NCI-H748 (cell line): ENCODE results near the gene TGM3.

Experiments
- DNase-seq: peaks from one replicate; lab custom pipeline; 2025; ENCODE audit not compliant: unreplicated experiment; lab: John Stamatoyannopoulos, UW

Gene TGM3, protein sequence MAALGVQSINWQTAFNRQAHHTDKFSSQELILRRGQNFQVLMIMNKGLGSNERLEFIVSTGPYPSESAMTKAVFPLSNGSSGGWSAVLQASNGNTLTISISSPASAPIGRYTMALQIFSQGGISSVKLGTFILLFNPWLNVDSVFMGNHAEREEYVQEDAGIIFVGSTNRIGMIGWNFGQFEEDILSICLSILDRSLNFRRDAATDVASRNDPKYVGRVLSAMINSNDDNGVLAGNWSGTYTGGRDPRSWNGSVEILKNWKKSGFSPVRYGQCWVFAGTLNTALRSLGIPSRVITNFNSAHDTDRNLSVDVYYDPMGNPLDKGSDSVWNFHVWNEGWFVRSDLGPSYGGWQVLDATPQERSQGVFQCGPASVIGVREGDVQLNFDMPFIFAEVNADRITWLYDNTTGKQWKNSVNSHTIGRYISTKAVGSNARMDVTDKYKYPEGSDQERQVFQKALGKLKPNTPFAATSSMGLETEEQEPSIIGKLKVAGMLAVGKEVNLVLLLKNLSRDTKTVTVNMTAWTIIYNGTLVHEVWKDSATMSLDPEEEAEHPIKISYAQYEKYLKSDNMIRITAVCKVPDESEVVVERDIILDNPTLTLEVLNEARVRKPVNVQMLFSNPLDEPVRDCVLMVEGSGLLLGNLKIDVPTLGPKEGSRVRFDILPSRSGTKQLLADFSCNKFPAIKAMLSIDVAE

DNA sequence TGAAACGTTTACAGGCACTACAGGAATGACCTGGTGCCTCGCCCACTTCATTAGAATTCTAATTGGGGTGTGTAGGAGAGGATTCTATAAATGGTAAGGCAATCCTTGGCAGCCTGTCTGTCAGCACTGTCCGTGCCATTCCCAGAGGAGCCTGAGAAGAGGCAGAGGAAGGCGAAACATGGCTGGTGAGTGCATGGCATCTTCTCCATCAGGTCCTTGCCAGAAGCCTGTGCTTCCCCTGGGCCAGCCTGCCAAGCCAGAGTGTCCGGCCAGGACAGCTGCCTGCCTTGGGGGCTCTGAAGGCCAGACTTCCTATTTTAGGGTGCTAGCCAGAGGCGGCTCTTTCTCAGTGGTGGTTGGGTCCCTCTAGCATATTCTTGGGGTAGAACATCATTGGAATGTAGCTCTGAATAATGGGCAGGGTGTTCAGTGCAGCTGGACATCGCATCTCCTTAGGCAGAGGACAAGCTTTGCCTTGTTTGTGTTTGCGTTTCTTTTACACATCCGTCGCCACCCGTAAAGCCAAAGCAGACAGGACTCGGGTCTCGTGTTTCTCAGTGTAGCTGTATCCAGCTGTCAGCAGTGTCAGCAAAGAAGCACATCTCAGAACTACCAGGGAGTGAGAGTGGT is at the start of gene TGM3:
Gene TGM3 (plus strand): TSS at position 116 of the 630 bp plus-strand sequence. CDS start 63 bp downstream, at position 179.
- DNase-seq: no peak

DNA sequence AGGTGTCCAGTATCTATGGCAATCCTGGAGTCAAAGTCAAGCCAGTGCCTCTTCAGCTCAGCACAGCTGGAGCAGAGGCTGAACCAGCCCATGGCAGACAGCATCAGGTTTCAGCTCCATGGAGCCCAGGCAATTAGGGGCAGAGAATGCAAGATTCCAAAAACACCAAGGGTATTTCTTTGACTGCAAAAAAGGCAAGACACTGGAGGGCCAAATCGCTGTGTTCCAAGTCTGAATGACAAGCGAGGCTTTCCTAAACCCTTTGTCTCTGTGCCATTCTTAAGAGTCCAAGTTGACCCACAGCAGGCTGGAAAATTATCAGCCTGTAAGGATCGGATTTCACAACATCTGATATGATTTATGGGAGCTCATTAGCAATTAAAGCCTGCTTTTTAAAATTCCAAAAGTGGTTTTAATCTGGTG is 49.7 kb upstream of the TGM3 start:
- DNase-seq: peak; percentile 66

DNA sequence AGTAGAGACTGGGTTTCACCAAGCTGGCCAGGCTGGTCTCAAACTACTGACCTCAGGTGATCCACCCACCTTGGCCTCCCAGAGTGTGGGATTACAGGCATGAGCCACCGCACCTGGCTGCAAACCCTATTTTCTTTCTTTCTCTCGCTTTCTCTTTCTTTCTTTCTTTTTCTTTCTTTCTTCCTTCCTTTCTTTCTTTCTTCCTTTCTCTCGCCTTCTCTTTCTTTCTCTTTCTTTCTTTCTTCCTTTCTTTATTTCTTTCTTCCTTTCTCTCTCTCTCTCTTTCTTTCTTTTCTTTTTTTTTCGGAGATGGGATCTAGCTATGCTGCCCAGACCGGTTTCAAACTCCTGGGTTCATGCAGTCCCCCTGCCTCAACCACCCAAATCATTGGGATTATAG is 47.0 kb upstream of the TGM3 start:
- no peak for DNase-seq

DNA sequence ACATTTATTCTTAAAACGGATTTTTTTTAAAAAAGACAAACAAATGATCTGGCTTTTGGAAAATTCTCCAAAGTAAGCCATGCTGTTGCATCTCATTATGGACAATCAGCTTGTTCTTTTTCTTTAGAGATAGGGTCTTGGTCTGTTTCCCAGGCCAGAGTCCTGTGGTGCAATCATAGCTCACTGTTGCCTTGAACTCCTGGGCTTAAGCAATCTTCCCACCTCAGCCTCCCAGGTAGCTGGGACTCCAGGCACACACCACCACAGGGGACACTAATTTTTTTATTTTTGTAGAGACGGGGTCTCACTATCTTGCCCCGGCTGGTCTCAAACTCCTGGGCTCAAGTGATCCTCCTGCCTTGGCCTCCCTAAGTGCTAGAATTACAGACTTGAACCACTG is 45.9 kb upstream of the TGM3 start:
- no peak for DNase-seq

DNA sequence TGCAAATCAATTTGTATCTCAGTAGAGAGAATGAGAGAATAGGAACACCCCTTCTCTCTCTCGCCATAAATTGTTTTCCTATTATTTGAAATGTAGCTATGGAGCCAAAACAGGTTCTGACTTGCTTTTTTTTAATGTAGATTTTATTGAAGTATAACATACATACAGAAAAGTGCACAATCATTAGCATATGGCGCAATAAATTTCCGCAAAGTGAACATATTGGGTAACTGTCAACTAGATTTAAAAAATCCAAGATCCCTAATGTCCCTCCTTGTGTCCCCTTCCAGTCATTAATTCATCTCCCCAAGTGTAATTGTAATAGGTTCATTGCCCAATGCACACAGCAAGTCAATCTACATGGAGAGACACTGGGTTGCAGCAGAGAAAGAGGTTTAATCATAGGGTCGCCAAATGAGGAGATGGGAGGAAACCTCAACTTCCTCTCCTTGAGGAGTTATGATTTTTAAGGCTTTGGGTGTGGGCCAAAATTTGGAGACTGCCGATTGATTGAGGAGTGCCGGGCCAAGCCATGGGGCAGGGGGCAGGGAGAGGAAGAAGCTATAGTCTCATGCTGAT is 43.3 kb upstream of the TGM3 start:
- DNase-seq: no peak

DNA sequence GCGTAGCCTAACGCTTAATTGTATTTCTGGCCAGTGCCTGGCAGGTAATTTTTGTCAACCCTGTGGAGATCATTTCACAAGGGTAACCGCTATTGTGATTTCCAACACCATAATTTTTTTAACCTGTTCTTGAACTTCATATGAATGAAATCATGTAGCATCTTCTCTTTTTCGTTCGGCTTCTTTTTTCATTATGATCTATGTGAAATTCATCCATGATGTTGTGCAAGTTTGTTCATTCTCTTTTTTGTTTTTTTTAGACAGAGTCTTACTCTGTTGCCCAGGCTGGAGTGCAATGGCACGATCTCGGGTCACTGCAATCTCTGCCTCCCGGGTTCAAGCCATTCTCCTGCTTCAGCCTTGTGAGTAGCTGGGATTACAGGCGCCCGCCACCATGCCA is 42.5 kb upstream of the TGM3 start:
- no peak for DNase-seq

DNA sequence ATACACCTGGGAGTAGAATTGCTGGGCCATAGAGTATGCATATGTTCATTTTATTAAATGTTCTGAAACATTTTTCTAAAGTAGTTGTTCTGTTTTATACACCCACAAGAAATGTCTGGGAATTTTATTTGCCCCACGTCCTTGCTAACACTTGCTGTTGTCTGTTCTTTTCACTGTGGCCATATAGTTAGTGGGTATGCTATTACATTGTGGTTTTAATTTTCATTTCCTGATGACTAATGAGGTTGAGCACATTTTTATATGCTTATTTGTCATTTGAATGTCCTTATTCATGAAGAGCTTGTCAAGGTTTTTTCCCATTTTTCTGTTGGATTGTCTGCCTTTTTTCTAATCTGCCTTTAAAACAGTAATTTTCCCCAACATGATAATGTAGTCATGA is 41.5 kb upstream of the TGM3 start:
- no peak for DNase-seq

DNA sequence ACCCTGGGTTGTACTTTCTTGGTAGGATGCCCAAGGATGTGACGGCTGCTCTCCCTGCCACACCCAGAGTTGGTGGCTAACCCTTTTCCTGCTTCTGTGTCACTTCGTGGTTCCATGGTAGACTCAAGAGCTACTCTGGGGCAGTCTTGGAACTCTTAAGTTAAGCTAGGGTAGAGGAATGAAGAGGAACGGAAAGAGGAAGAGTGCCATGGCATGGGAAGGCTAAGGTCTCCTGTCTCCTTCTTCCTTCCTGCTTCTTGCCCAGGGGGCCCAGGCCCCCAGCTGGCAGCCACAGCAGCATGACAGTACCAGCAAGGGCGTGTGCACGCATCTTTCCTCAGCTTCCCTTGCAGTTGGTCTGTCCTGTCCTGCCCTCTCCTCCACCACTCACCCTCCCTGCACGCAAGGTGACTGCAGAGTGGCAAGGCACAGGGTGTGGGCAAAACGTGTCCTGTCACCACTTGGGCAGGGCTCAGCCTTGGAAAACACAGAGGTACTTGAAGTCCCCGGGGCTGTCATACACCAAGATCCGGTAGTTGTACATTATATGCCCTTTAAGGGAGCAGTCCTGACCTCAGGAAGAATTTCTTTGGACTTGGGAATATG is 39.8 kb upstream of the TGM3 start:
- no peak for DNase-seq

DNA sequence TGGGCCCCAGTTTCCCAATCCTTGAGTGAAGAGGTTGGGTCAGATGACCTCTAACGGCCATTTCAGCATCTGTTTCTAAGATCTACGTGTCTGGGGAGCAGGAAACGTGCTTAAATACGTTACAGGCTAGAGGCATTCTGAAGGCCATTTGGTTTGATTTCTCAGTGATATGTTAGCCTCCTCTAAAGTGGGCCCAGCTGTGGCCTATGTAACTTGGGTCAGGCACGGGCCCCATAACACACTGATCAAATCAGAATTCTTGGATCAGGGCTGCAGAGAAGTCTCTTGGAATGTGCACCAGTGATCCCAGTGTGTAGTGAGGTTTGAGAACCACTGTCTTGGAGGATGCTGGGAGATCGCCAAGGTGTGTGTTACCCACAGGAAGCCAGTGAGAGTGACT is 36.1 kb upstream of the TGM3 start:
- DNase-seq: no peak

DNA sequence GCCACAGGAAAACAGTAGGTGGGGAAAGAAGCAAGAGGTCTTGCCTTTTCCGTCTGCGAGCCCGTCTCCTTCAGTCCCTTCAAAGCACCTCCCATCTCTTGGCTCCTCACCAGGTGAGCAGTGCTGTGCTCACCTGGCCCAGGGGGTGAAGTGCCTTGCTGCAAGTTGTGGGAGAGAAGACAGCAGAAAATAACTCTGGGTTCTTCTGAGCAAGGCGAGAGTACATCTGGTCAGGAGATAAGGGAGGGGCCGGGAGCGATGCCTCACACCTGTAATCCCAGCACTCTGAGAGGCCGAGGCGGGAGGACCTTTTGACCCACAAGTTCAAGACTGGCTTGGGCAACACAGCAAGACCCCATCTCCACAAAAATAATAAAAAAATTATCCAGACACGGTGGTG is 35.6 kb upstream of the TGM3 start:
- DNase-seq: no peak

DNA sequence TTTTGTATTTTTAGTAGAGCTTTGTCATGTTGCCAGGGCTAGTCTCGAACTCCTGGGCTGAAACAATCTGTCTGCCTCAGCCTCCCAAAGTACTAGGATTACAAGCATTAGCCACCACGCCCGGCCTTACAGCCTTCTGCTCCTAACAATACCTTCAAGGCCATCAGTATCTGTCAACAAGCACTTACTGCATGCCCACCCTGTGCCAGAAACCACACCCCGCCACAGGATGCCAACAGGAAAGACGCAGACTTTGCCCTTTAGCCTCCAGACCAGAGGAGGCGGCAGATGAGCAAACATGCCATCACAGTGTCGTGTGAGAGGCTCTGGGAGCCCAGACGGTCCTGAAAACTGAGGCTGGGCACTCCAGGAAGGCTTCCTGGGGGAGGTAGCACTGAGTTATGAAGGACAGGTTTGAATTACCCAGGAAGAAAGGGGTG is 34.7 kb upstream of the TGM3 start:
- DNase-seq: peak; percentile 87

DNA sequence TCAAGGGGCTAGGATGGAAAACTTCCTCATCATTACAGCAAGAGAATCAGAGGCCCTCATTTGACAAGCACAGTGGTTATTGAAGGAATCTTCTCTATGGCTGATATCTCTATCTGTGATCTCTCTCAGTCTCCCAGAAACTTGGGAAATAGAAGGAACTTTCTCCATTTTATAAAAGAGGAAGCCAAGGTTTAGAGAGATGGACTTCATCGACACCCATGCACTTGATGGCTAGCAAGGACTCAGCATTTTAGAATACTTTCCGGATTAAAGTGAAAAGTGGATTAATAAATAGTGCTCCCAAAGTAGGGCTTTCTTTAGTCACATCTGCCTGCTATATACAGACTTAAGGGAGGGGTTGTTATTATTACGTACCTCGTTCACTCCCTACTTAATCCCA is 34.2 kb upstream of the TGM3 start:
- no peak for DNase-seq

DNA sequence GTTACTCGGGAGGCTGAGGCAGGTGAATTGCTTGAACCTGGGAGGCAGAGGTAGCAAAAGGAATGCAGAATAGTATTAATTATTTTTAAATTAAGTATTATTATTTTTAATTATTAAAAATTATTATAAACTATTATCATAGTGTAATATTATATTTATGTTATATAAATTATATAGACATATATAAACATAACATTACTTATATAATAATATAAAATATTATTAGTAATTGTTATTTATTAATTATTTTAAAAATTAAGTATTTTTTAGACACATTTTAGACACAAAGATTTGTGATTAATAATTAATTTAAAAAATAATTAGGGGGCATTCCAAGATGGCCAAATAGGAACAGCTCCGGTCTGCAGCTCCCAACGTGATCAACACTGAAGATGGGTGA is 31.7 kb upstream of the TGM3 start:
- DNase-seq: no peak

DNA sequence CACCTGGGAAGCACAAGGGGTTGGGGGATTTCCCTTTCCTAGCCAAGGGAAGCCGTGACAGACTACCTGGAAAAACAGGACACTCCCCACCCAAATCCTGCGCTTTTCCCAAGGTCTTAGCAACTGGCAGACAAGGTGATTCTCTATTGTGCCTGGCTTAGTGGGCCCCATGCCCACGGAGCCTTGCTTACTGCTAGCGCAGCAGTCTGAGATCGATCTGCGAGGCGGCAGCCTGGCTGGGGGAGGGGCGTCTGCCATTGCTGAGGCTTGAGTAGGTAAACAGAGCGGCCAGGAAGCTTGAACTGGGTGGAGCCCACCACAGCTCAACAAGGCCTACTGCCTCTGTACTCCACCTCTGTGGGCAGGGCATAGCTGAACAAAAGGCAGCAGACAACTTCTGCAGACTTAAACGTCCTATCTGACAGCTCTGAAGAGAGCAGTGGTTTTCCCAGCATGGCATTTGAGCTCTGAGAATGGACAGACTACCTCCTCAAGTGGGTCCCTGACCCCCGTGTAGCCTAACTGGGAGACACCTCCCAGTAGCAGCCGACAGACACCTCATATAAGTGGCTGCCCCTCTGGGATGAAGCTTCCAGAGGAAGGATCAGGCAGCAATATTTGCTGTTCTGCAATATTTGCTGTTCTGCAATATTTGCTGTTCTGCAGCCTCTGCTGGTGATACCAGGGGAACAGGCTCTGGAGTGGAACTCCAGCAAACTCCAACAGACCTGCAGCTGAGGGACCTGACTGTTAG is 31.0 kb upstream of the TGM3 start:
- DNase-seq: peak; percentile 85

DNA sequence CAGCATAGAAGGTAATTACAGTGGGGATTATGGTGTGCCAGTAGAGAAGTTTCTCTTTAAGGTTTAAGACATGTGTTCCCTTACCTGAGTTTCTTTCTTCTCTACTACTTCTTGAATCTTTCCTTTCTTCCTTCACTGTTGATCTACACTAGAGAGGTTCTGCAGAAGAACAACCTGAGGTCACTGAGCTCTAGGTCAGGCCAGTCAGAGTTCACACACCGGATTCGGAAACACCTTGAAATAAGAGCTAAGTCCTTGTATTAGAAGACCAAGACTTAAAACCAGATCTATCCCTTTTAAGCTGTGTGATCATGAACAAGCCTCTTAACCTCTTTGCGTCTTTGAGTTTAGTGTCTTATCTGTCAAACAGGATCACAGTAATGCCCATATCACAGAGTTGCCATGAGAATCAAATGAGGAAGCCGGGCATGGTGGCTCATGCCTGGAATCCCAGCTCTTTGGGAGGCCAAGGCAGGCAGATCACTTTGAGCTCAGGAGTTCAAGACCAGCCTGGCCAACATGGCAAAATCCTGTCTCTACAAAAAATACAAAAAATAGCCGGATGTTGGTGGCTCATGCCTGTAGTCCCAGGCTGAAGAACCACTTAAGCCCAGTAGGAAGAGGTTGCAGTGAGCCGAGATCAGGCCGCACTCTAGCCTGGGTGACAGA is 22.0 kb upstream of the TGM3 start:
- DNase-seq: no peak

DNA sequence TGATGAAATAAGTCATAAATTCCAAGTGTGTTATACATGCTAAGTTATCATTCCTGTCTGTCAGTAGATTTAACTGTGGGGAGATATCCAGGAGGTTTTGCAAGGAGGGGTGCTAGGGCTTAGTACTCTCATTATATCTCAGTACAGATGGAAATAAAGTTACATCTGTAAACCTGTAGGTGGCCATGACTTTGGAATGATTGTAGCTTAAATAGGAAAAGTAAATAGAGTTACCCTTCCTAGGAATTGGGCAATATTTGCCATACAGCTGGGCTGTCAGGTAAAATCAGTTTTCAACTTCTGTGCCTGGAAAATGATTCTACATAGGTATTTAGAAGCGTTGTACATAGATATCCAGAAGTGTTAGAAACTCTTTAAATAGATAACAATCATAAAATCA is 19.8 kb upstream of the TGM3 start:
- no peak for DNase-seq

DNA sequence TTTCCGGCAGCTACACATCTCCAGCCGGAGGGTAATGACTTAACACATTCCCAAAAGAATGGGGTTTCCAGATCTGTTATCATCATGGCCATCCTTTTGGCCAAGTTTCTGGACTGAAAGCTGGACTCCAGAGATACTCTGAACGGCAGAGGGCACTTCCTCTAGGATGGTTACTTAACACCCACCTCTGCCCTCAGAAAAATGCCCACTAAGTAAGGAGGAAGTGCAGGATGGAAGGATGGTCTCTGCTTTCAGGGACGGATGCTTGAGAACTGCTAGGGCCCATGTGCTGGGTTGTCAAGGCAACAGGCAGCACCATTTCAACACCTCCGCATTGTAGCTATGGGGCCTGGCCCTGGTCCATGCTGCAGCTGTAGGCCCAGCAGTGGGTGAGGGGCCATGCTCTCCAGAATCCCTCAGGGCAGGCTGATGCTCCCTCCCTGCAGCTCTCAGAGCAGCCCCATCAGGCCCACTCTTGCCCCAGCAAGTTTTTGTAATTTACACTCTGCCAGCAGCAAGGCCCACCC is 16.5 kb upstream of the TGM3 start:
- peak; percentile 20 for DNase-seq

DNA sequence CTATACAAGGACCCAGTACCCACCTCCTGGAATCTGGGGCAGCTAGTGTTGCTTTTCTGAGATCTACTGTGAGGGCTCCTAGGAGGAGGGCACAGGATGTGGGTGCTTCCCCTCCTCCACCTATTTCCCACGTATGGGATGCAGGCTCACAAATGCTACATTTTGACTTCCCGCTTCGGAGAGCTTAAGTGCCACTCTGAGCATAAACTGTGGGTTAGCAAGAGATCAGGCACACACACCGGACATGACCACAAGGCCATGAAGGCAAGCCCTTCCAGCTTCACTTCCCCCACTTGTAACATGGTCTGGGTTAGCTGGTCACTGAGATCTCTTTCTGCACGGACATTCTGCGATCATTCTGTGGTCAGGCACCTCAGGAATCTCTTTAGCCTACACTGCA is 15.7 kb upstream of the TGM3 start:
- no peak for DNase-seq

DNA sequence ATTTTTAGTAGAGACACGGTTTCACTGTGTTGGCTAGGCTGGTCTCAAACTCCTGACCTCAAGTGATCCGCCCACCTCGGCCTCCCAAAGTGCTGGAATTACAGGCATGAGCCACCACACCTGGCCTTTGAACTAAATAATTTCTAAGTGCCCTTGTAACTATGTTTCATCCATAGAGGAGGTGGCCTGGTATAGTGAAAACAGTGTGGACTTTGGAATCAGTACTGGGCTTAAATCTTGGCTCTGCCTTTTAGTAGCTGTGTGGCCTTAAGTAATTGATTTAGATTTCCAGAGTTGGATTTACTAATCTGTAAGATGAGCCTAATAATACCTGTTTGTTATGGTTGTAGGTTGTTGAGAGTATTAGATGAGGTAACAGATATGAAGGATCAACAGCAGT is 14.2 kb upstream of the TGM3 start:
- DNase-seq: no peak

DNA sequence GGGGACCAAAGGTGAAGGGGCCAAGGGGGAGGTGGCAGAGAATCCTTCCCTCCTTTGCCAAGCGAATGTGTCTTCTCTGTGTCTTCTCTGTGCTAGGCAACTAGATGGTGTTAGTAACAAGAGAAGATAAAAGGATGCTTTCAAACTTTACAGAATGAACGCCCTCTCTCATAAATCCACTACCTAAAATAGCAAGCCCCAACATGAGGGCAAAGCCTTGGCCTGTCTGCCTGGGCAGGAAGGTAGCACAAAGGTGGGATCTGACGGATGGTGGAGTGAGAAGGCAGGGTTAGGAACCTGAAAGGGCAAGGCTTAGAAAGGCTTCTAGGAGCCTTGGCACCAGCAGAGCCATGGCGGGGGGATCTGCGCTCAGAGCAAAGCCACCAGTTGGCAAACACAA is 13.6 kb upstream of the TGM3 start:
- no peak for DNase-seq
